Measurements from ENCODE around the gene AP2A2.

DNA sequence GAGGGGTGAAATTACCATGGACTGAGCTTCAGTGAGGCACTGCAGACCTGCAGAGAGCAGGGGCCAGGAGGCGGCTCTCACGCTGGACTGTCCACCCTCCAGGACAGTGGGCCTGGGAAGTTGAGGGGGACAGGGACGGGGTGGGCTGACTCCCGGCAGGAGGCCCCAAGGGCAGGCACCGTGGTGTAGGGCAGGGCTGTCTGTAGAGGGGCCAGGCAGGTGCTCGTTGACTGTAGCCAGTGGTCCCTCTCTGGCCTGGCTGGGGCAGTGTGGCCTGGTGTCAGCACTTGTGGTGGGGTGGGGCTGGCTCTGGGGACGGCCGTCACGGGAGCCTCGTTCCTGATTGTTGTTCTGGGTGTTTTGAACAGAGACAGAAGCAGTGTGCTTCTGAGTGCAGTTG is 64.4 kb downstream of the AP2A2 start:
- TF ChIP-seq, protein P1, sequence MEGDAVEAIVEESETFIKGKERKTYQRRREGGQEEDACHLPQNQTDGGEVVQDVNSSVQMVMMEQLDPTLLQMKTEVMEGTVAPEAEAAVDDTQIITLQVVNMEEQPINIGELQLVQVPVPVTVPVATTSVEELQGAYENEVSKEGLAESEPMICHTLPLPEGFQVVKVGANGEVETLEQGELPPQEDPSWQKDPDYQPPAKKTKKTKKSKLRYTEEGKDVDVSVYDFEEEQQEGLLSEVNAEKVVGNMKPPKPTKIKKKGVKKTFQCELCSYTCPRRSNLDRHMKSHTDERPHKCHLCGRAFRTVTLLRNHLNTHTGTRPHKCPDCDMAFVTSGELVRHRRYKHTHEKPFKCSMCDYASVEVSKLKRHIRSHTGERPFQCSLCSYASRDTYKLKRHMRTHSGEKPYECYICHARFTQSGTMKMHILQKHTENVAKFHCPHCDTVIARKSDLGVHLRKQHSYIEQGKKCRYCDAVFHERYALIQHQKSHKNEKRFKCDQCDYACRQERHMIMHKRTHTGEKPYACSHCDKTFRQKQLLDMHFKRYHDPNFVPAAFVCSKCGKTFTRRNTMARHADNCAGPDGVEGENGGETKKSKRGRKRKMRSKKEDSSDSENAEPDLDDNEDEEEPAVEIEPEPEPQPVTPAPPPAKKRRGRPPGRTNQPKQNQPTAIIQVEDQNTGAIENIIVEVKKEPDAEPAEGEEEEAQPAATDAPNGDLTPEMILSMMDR (IDR thresholded peaks at IDR 0.05; ENCODE audit: low read depth, low read length, poor library complexity, severe bottlenecking): no peak
- no peak for TF ChIP-seq EZH2phosphoT487 (IDR thresholded peaks at IDR 0.05; ENCODE audit: borderline replicate concordance, low read length)
